ENCODE results near the gene PRKCA.
"Not testable (repeated sequence)": the region's sequence is repeated elsewhere in the genome, so short reads cannot be mapped to it uniquely, and the experiment has no call there.

The PRKCA gene

GRCh38 chr17:66350576-66350975, 48.2 kb downstream of the PRKCA start:
- DNase-seq (ENCODE audit: low read depth in 2 of 3, low spot score in 2 of 3): not testable (repeated sequence)

DNA sequence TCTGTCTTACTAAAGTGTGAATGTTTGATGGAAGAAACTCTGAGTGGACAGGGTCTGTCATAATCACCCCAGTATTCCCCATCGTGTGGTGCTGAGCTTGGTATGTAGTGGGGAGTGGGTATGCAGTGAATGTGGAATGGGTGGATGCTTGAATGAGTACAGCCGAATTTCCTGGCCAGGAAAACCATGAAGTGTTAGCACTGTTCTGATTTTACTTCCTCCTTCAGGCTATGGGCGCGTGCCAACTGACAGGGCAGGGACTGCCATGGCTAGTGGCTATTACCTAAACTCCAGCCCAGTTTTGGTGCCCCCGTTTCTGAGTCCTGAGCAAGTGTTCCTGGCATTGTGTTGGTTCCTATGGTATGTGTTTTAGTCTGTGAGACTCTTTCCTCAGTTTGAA, 48.6 kb downstream of the PRKCA start:
- DNase-seq (ENCODE audit: low read depth in 2 of 3, low spot score in 2 of 3): no peak

GRCh38 chr17:66351701-66352100, 49.3 kb downstream of the PRKCA start:
- no peak for DNase-seq (ENCODE audit: low read depth in 2 of 3, low spot score in 2 of 3)

GRCh38 chr17:66353937-66354401, 51.6 kb downstream of the PRKCA start:
- DNase-seq (ENCODE audit: low read depth in 2 of 3, low spot score in 2 of 3): no peak

DNA sequence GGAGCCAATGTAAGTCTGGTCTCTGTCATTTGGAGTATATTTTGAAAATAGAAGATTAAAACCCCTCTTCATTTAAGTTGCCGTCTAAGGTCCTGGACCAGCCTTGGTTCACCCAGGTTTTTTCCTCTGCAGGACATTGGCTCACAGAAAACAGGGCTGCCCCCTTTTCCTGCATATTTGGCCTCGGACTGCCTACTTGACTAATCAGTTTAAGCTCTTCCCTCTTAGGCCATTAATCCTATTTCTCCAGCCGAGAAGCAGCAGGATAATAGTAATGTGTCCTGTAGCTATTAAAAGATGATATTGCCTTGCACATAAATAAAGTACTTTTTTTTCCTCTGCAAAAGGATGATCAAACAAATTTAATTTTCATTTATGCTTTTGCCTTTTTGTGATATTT, 52.1 kb downstream of the PRKCA start:
- DNase-seq (ENCODE audit: low read depth in 2 of 3, low spot score in 2 of 3): no peak

DNA sequence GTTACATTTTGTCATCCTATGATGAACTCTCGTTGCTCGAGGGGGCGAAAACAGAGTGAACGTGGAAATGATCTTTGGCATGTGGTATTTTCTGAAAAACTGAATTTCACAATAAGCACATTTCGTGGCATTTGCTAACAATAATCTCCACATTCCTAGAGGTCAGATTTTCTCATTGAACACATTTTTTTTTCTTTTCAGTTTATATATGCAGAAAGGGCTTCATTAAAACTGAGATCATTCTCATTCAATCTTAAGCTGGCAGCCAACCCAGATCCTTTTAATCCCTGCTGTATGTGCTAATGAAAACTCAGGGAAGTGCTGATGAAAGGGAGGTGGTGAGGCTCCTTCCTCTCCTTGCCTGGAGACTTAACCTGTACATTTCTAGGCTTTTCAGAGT, 52.6 kb downstream of the PRKCA start:
- DNase-seq (ENCODE audit: low read depth in 2 of 3, low spot score in 2 of 3): no peak

DNA sequence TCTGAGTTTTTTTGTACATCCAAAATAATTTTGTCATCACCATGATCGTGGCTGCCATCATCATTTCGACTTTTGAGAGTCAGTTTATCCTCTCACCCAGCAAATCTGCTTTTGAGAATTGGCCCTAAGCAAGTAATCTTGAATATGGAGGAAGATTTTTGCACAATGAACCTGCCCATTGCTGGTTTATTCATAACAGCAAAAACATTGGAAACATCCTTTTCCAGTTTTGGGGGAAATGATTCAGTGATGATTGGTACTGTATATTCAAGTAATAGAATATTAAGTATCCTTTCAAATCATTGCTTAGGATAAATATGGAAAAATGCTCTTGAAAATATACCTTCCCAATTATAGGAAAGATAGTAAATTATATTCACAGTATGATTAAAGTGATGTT, 53.1 kb downstream of the PRKCA start:
- DNase-seq (ENCODE audit: low read depth in 2 of 3, low spot score in 2 of 3): no peak

GRCh38 chr17:66357037-66357436, 54.6 kb downstream of the PRKCA start:
- no peak for DNase-seq (ENCODE audit: low read depth in 2 of 3, low spot score in 2 of 3)

- DNase-seq (ENCODE audit: low read depth in 2 of 3, low spot score in 2 of 3): no peak
These were observed 56.9 kb downstream of the PRKCA start for GRCh38 chr17:66359351-66359750.

DNA sequence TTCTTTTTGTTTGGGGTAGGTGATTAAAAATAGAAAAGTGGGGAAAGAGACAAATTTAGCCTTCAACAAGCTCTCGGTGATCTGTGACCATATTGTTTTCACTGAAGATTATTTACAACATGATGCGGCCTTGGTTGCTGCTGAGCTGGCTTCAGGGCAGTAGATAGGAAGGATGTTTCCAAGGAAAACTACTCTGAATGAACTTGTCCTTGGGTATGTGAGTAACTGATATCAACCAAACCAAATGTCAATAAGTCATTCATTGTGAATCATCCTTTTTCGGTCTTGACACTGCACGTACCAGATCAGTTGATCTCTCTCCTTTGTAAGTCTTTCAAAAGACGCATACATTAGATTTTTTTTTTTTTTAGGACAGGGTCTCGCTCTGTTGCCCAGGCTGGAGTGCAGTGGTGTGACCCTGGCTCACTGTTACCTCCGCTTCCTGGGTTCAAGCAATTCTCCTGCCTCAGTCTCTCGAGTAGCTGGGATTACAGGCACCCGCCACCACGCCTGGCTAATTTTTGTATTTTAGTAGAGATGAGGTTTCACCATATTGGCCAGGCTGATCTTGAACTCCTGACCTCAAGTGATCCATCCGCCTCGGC, 58.6 kb downstream of the PRKCA start:
- not testable (repeated sequence) for DNase-seq (ENCODE audit: low read depth in 2 of 3, low spot score in 2 of 3)

DNA sequence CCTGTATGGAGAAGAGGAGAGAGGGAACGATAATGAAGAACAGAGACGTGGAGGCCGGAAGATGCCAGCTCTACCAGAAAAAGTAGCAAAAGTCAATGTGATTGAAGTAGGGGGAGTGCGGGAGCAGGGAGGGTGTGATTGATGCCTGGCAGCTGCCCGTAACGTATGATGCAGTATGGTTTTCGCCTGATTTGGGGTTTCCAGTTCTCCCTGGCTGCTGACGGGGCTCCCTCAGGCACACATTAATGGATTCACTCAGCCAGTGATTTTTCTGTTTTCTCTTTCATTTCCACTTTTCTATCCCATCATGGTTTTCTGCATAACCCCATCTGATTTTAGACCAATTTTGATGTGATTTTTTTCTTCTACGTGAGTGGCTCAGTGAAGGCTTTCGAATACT, 62.1 kb downstream of the PRKCA start:
- no peak for DNase-seq (ENCODE audit: low read depth in 2 of 3, low spot score in 2 of 3)

GRCh38 chr17:66364990-66365490, 62.6 kb downstream of the PRKCA start:
- DNase-seq (ENCODE audit: low read depth in 2 of 3, low spot score in 2 of 3): no peak

GRCh38 chr17:66365903-66366302, 63.5 kb downstream of the PRKCA start:
- DNase-seq (ENCODE audit: low read depth in 2 of 3, low spot score in 2 of 3): no peak

DNA sequence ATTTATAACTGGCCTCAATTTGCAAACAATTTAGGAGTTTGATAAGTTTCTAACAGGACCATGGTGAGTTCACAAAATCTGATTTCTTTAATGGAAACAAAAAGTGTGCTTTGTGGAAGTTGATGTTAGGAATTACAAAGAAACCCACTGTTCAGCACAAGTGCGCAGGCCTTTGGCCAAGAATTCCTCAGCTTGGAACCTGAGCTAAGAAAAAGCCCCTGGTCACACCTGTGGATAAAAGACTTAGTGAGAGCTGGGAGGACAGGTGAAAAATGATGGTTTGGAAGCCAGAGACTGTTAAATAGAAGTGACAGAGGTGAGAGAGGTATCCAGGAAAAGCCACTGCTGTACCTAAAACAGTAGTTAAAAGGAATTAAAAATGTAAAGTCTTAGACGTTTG, 64.7 kb downstream of the PRKCA start:
- no peak for DNase-seq (ENCODE audit: low read depth in 2 of 3, low spot score in 2 of 3)

DNA sequence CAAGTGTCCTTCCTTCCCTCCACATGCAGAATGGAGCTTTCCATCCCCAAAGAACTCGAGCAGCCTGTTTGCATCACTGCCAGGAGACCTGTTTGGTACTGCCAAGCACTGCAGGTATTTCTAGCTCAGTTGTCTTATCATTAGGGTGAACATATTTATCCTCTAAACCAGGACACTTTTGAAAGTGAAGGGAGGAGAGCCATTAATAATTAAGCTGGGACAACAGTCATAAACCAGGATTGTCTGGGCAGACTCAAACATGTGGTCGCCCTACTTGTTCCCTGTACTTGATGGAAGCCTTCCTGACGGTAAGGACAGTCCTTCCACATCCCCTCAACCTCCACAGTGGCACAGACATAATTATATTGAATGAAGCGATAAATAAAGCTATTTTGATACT, 67.4 kb downstream of the PRKCA start:
- DNase-seq (ENCODE audit: low read depth in 2 of 3, low spot score in 2 of 3): no peak

- DNase-seq (ENCODE audit: low read depth in 2 of 3, low spot score in 2 of 3): no peak
These were observed 69.1 kb downstream of the PRKCA start for GRCh38 chr17:66371561-66371960.

GRCh38 chr17:66372182-66372581, 69.8 kb downstream of the PRKCA start:
- DNase-seq (ENCODE audit: low read depth in 2 of 3, low spot score in 2 of 3): no peak

- no peak for DNase-seq (ENCODE audit: low read depth in 2 of 3, low spot score in 2 of 3)
These were observed 70.7 kb downstream of the PRKCA start for GRCh38 chr17:66373079-66373478.

DNA sequence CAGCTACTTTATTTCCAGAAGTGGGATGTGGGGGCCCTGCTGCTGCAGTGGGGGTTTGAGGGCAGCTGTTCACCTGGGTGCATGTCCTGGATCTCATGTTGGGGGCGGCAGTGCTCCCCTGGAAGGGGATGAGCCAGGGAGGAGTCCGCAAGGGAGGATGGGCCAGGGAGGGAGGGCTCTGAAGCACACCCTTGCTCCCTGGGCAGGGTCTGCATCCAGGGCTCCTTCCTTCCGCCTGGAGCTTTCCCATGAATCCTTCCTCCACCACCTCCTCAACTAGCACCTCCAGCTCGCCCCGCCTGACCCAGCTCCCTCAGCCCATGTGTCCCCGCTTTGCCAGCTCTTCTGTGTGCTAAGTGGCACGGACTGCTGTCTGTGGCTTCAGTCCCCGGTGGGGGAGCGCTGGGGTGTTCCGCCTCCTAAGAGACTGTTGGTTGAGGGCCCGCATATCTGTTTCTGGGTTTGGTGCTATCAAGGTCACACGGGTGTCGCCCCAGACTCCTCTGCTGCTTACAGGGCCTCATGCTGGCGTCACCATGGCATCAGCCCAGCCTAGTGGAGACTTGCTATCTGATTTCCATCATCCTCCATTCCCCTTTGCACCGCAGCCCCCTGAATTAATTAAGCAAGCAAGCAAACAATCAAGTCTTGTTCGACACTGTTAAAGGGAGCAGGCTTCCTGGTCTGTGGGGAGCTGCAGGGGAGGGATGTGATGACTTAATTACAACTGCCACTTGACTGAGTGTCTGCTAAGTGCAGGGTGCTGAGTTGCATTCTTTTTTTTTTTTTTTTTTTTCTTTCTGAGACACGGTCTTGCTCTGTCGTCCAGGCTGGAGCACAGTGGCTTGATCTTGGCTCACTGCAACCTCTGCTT, 71.8 kb downstream of the PRKCA start:
- DNase-seq (ENCODE audit: low read depth in 2 of 3, low spot score in 2 of 3): peak in 2 of 3 experiments; percentile 25 to 26

- DNase-seq (ENCODE audit: low read depth in 2 of 3, low spot score in 2 of 3): no peak
These were observed 72.7 kb downstream of the PRKCA start for GRCh38 chr17:66375121-66375520.

GRCh38 chr17:66378296-66378695, 75.9 kb downstream of the PRKCA start:
- DNase-seq (ENCODE audit: low read depth in 2 of 3, low spot score in 2 of 3): no peak

GRCh38 chr17:66379544-66379943, 77.1 kb downstream of the PRKCA start:
- no peak for DNase-seq (ENCODE audit: low read depth in 2 of 3, low spot score in 2 of 3)

Measured in activated CD8-positive, alpha-beta memory T cell treated with anti-CD3 and anti-CD28 coated beads for 48 hours (primary cell).